HEK293T (cell line): ENCODE data around the gene RGL2.

Source experiments
- FOXK2 ChIP-seq: fragments of 450-650 bp; IDR thresholded peaks from 2 replicates; pipeline ENCODE4 v1.6.1; 2016; ENCODE audit warnings: mild to moderate bottlenecking
- FOXM1 ChIP-seq: fragments of 450-650 bp; IDR thresholded peaks from 2 replicates; pipeline ENCODE4 v1.6.1; 2017; ENCODE audit warnings: mild to moderate bottlenecking, borderline replicate concordance
- SUZ12 ChIP-seq: fragments of 450-650 bp; IDR thresholded peaks from 2 replicates; pipeline ENCODE4 v1.6.1; 2016; ENCODE audit warnings: mild to moderate bottlenecking
- TARDBP ChIP-seq: fragments of 450-650 bp; IDR thresholded peaks from 2 replicates; pipeline ENCODE4 v1.6.1; 2016
- ZNF384 ChIP-seq: fragments of 450-650 bp; IDR thresholded peaks from 2 replicates; pipeline ENCODE4 v1.6.1; 2016
- TF ChIP-seq, protein P1 (sequence below): fragments of 450-650 bp; IDR thresholded peaks from 2 replicates; pipeline ENCODE4 v1.6.1; 2016

DNA sequence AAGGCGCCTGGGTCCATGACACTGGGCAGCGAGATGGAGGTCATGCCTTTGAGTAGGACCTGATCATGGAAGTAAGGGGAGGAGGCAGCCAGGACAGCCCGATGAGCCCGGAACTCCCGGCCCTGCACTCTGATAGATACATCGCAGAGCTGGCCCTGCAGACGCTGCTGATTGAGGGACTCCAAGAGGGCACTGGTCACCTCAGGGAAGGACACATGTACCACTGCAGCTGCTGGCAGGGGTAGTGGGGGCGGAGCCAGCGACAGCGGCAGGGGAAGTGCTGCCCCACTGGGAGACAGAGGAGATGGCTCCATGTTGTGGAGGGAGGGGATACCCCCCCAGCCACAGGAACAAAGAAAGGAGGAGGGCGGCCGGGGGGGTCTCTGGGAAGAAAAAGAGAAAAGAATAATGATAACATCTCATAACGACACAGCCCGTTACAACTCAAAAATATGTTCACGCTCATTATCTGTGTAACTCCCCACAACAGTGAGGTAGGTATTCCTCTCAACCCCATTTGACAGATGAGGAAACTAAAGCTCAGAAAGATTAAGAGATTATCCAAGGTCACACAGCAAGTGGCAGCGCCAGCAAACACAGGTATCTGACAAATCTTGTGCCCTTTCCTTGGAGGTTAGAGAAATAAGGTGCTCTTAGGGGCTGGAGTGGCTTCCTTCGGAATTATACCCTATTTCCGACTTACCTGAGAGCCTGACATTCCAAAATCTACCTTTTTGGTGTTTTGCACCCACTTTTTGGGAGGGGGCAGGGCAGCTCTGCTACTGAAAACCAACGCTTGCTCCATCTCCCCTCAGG lies 18.1 kb upstream of the RGL2 start:
- no peak for TF ChIP-seq TARDBP
- no peak for TF ChIP-seq FOXK2
- no peak for TF ChIP-seq FOXM1
- TF ChIP-seq ZNF384, result no peak
- TF ChIP-seq SUZ12, result no peak
- TF ChIP-seq, protein P1, sequence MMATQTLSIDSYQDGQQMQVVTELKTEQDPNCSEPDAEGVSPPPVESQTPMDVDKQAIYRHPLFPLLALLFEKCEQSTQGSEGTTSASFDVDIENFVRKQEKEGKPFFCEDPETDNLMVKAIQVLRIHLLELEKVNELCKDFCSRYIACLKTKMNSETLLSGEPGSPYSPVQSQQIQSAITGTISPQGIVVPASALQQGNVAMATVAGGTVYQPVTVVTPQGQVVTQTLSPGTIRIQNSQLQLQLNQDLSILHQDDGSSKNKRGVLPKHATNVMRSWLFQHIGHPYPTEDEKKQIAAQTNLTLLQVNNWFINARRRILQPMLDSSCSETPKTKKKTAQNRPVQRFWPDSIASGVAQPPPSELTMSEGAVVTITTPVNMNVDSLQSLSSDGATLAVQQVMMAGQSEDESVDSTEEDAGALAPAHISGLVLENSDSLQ, result no peak
